GM19463 (cell line): ENCODE measurements around the gene SAMD4A.

Experiments
- ATAC-seq: cut with Tn5 transposase; IDR thresholded peaks from one replicate; pipeline ENCODE4 v1.9.1; 2021; ENCODE audit warnings: mild to moderate bottlenecking, moderate library complexity; ENCODE audit not compliant: unreplicated experiment

SAMD4A gene

GRCh38 chr14:54627540-54628363, 60.8 kb downstream of the SAMD4A start:
- no peak for ATAC-seq

- ATAC-seq: no peak
These were observed 62.3 kb downstream of the SAMD4A start for GRCh38 chr14:54629183-54629582.

GRCh38 chr14:54629635-54630360, 62.9 kb downstream of the SAMD4A start:
- no peak for ATAC-seq

GRCh38 chr14:54631016-54631415, 64.1 kb downstream of the SAMD4A start:
- ATAC-seq: no peak

- no peak for ATAC-seq
These were observed 65.5 kb downstream of the SAMD4A start for GRCh38 chr14:54632452-54632851.

GRCh38 chr14:54633076-54633475, 66.1 kb downstream of the SAMD4A start:
- ATAC-seq: no peak

GRCh38 chr14:54637270-54638134, 70.6 kb downstream of the SAMD4A start:
- no peak for ATAC-seq

GRCh38 chr14:54638135-54638446, 71.2 kb downstream of the SAMD4A start:
- ATAC-seq: no peak

- no peak for ATAC-seq
These were observed 72.7 kb downstream of the SAMD4A start for GRCh38 chr14:54639611-54640010.

GRCh38 chr14:54640506-54640905, 73.6 kb downstream of the SAMD4A start:
- ATAC-seq: no peak

- ATAC-seq: no peak
These were observed 75.2 kb downstream of the SAMD4A start for GRCh38 chr14:54642121-54642520.

GRCh38 chr14:54642801-54643695, 76.1 kb downstream of the SAMD4A start:
- ATAC-seq: no peak

GRCh38 chr14:54643696-54644176, 76.8 kb downstream of the SAMD4A start:
- ATAC-seq: no peak

- no peak for ATAC-seq
These were observed 78.7 kb downstream of the SAMD4A start for GRCh38 chr14:54645639-54646038.

GRCh38 chr14:54646626-54647025, 79.7 kb downstream of the SAMD4A start:
- ATAC-seq: no peak

GRCh38 chr14:54647378-54647777, 80.5 kb downstream of the SAMD4A start:
- ATAC-seq: no peak

GRCh38 chr14:54649056-54649455, 82.1 kb downstream of the SAMD4A start:
- no peak for ATAC-seq

- no peak for ATAC-seq
These were observed 83.5 kb downstream of the SAMD4A start for GRCh38 chr14:54650331-54650958.

- no peak for ATAC-seq
These were observed 84.0 kb downstream of the SAMD4A start for GRCh38 chr14:54650959-54651351.

GRCh38 chr14:54651649-54652048, 84.7 kb downstream of the SAMD4A start:
- no peak for ATAC-seq
